B cell (primary cell): ENCODE results near the gene ERICH3. TPM values are rescaled to one million over a fixed set of nuclear protein-coding genes. Genes with fewer than 3 reads are reported as not detected.

ENCODE experiments used
- ATAC-seq: fragments of 200-7000 bp; cut with Tn5 transposase; one replicate; pipeline ENCODE4 v1.10.0; 2021; ENCODE audit warnings: low read depth, mild to moderate bottlenecking, moderate number of reproducible peaks, moderate library complexity
- CTCF ChIA-PET: fragments of 350-600 bp; sonication (Branson Sonifier 250); formaldehyde crosslinking; loops from one replicate; lab custom pipeline; 2021; ENCODE audit warnings: antibody characterized with exemption, inconsistent platforms; lab: Charles Lee
- POLR2A ChIA-PET: fragments of 350-600 bp; sonication (Branson Sonifier 250); formaldehyde crosslinking; loops from one replicate; lab custom pipeline; 2021; ENCODE audit warnings: antibody characterized with exemption; lab: Charles Lee
- DNase-seq: peaks from one replicate; pipeline ENCODE4 v3.0.0; 2013
- H2AFZ ChIP-seq: 2 replicates; pipeline ENCODE4 v1.6.1; 2012; ENCODE audit warnings: mild to moderate bottlenecking, low read depth, low read length; ENCODE audit not compliant: insufficient read depth, poor library complexity, severe bottlenecking
- H3K27ac ChIP-seq, 2 donors: 1 replicate in 1 of 2; 2 replicates in 1 of 2; pipeline ENCODE4 v1.5.1; 2012 to 2013; ENCODE audit warnings: low read length in 2 of 2, mild to moderate bottlenecking in 2 of 2, moderate library complexity in 1 of 2
- H3K27me3 ChIP-seq, 4 experiments: fragments of 200-600 bp in 1 of 4; sonication (generic) in 1 of 4; replicated peaks in 1 of 4; 1 replicate in 2 of 4; 2 replicates in 2 of 4; pipeline versions ENCODE4 v1.6.1 to v1.7.0; 2013 to 2016; ENCODE audit warnings: low read length in 3 of 4, mild to moderate bottlenecking in 2 of 4, mixed read lengths in 1 of 4, moderate library complexity in 1 of 4; ENCODE audit not compliant: insufficient read depth in 4 of 4, control insufficient read depth in 3 of 4; ENCODE audit errors: control extremely low read depth in 1 of 4
- H3K36me3 ChIP-seq, 2 experiments: replicated peaks in 1 of 2; 1 replicate in 1 of 2; 2 replicates in 1 of 2; pipeline versions ENCODE4 v1.6.1 to v1.7.1; 2013; ENCODE audit warnings: low read length in 1 of 2; ENCODE audit not compliant: insufficient read depth in 2 of 2, control insufficient read depth in 1 of 2; ENCODE audit errors: control extremely low read depth in 1 of 2, extremely low read depth in 1 of 2
- H3K4me1 ChIP-seq, 2 donors: fragments of 200-600 bp in 1 of 2; sonication (generic) in 1 of 2; 1 replicate in 1 of 2; 2 replicates in 1 of 2; pipeline versions ENCODE4 v1.5.1 to v1.6.1; 2013 to 2017; ENCODE audit warnings: low read length in 2 of 2; ENCODE audit not compliant: control insufficient read depth in 2 of 2, insufficient read depth in 2 of 2
- H3K4me2 ChIP-seq: replicated peaks from 2 replicates; pipeline ENCODE3; 2012; ENCODE audit warnings: mild to moderate bottlenecking, low read depth, low read length; ENCODE audit not compliant: poor library complexity, severe bottlenecking
- H3K4me3 ChIP-seq, 5 experiments: fragments of 200-600 bp in 1 of 5; sonication (generic) in 1 of 5; 1 replicate in 3 of 5; 2 replicates in 2 of 5; pipeline versions ENCODE4 v1.5.1 to v1.7.0; 2011 to 2016; ENCODE audit warnings: low read length in 4 of 5, mild to moderate bottlenecking in 4 of 5, low read depth in 2 of 5, control low read depth in 1 of 5, moderate library complexity in 1 of 5; ENCODE audit not compliant: insufficient read depth in 1 of 5; ENCODE audit errors: control extremely low read depth in 1 of 5, extremely low read depth in 1 of 5
- H3K79me2 ChIP-seq: fragments of 200-600 bp; sonication (generic); one replicate; pipeline ENCODE4 v1.6.0; 2016; ENCODE audit warnings: low read length; ENCODE audit not compliant: control insufficient read depth, insufficient read depth
- H3K9ac ChIP-seq: fragments of 200-600 bp; sonication (generic); 2 replicates; pipeline ENCODE4 v1.6.1; 2017; ENCODE audit warnings: mild to moderate bottlenecking, low read length, moderate library complexity
- H3K9me3 ChIP-seq, 3 donors: one replicate each; pipeline versions ENCODE4 v1.6.1 to v1.7.1; 2013; ENCODE audit warnings: low read length in 2 of 3; ENCODE audit not compliant: control insufficient read depth in 2 of 3, insufficient read depth in 1 of 3; ENCODE audit errors: control extremely low read depth in 1 of 3
- H4K20me1 ChIP-seq: 2 replicates; pipeline ENCODE4 v1.6.0; 2012; ENCODE audit warnings: mild to moderate bottlenecking, low read length; ENCODE audit not compliant: insufficient read depth, control insufficient read depth, poor library complexity, severe bottlenecking
- H3K27ac Mint-ChIP-seq: one replicate; pipeline ENCODE4 v1.8.0; 2021; ENCODE audit warnings: mixed read lengths
- H3K27me3 Mint-ChIP-seq: one replicate; pipeline ENCODE4 v1.8.0; 2021; ENCODE audit warnings: mixed read lengths
- H3K4me1 Mint-ChIP-seq: one replicate; pipeline ENCODE4 v1.8.0; 2021; ENCODE audit warnings: mixed read lengths
- H3K4me3 Mint-ChIP-seq: one replicate; pipeline ENCODE4 v1.8.0; 2021; ENCODE audit warnings: mixed read lengths
- H3K9me3 Mint-ChIP-seq: one replicate; pipeline ENCODE4 v1.8.0; 2022; ENCODE audit warnings: mixed read lengths; ENCODE audit not compliant: insufficient read depth
- EZH2 ChIP-seq: IDR thresholded peaks from 2 replicates; pipeline ENCODE4 v1.6.1; 2012; ENCODE audit warnings: borderline replicate concordance, low read depth, mild to moderate bottlenecking, moderate library complexity, low read length; ENCODE audit not compliant: insufficient read depth, poor library complexity, severe bottlenecking
- WGBS: methylation state at CpG from one replicate; pipeline ENCODE4 v1.1.5; 2013; ENCODE audit warnings: missing lambda C conversion rate; ENCODE audit not compliant: insufficient coverage; 5-methylcytosine and 5-hydroxymethylcytosine counted together
- intact Hi-C: fragments of 100-400 bp; cut with micrococcal nuclease; formaldehyde crosslinking; loops from one replicate; pipeline ENCODE4 v1.10.0; 2022
- polyA plus RNA-seq: library from polyadenylated mRNA; depleted of rRNA; stranded (reverse); fragments of >200 nt; gene quantifications from 2 replicates; pipeline ENCODE4 v1.2.3, GENCODE V29; 2012
- total RNA-seq, 2 donors: library from RNA; stranded (reverse); fragments of 120-200 nt in 1 of 2; gene quantifications; 1 replicate in 1 of 2; 2 replicates in 1 of 2; pipeline versions ENCODE4 v1.2.3 to v1.2.4, GENCODE V29; 2013 to 2022
- TF ChIP-seq, protein P1 (sequence below): fragments of 200-600 bp; IDR thresholded peaks from one replicate; pipeline ENCODE4 v1.8.0; 2022; ENCODE audit warnings: antibody characterized with exemption, mild to moderate bottlenecking

Gene ERICH3
- total and polyA plus RNA-seq, 2 donors (not counting 1 experiment from before 2014, with no cell fraction given), result 0.03 to 0.27 TPM

DNA sequence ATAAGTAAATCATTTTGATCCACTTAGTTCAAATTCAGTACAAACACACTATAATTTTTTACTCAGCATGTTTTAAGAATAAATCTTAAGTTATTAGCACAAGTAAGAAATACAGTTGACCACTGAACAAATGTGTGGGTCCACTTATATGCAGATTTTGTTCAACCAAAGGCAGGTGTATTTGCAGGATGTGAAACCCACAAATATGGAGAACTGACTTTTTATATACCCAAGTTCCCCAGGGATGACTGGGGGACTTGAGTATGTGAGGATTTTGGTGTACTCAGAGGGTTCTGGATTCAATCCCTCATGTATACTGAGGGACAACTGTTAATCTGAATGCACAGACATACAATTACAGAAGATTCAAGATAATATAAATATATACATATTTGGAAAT is 25.7 kb upstream of the ERICH3 start:
- no peak overlapping the region for H3K27ac Mint-ChIP-seq
- Histone ChIP-seq H3K4me3 (no peak overlapping the region), H3K4me2 (no peak overlapping the region), H3K9ac (no peak overlapping the region), H2AFZ (no peak overlapping the region), H3K4me1 (no peaks in the 10 kb centered on the region), H4K20me1 (no peaks in the 10 kb centered on the region), H3K79me2 (no peaks in the 10 kb centered on the region), H3K36me3 (peaks cover 3% of the 10 kb centered on the region in 2 experiments), H3K27ac (no peak overlapping the region), H3K27me3 (no peaks in the 10 kb centered on the region), H3K9me3 (no peaks in the 10 kb centered on the region)
- H3K4me3 Mint-ChIP-seq, result no peak overlapping the region
- no peak for DNase-seq
- intact Hi-C loops, result no loop called here
- no peak for ATAC-seq
- no peaks in the 10 kb centered on the region for H3K27me3 Mint-ChIP-seq
- no peaks in the 10 kb centered on the region for H3K4me1 Mint-ChIP-seq
- CTCF ChIA-PET, result interaction anchor here (1.2 kb wide), 1 partner anchor 9 kb away, joined by 6 read pairs; no protein-coding TSS in a partner anchor
- no peaks in the 10 kb centered on the region for H3K9me3 Mint-ChIP-seq
- POLR2A ChIA-PET, result no interaction called here
- no peak for TF ChIP-seq EZH2
- TF ChIP-seq, protein P1, sequence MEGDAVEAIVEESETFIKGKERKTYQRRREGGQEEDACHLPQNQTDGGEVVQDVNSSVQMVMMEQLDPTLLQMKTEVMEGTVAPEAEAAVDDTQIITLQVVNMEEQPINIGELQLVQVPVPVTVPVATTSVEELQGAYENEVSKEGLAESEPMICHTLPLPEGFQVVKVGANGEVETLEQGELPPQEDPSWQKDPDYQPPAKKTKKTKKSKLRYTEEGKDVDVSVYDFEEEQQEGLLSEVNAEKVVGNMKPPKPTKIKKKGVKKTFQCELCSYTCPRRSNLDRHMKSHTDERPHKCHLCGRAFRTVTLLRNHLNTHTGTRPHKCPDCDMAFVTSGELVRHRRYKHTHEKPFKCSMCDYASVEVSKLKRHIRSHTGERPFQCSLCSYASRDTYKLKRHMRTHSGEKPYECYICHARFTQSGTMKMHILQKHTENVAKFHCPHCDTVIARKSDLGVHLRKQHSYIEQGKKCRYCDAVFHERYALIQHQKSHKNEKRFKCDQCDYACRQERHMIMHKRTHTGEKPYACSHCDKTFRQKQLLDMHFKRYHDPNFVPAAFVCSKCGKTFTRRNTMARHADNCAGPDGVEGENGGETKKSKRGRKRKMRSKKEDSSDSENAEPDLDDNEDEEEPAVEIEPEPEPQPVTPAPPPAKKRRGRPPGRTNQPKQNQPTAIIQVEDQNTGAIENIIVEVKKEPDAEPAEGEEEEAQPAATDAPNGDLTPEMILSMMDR, result no peak

DNA sequence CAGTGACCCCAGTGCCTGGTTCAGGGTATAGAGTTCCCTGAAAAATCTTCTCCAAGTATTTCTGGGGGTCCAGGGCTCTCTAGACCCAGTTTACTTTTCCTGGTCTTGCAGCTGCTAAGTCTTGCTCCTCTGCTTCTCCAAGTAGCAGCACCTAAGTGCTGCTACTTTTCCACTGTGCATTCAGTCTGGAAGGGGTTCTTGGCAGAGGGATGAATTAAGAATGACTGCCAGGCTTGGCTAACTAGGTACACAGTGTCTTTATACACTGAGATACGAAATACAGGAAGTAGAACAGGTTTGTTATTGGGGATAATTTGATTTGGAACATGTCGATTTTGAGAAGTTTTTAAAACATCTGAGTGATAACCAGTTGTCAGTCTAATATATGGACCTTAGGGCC is 24.2 kb upstream of the ERICH3 start:
- no peak overlapping the region for H3K4me2 ChIP-seq
- peaks cover 0 to 3% of the 10 kb centered on the region in 2 experiments for H3K36me3 ChIP-seq
- Mint-ChIP-seq H3K27me3 (no peaks in the 10 kb centered on the region), H3K4me3 (no peak overlapping the region), H3K9me3 (no peaks in the 10 kb centered on the region), H3K4me1 (no peaks in the 10 kb centered on the region), H3K27ac (no peak overlapping the region)
- POLR2A ChIA-PET, result no interaction called here
- H4K20me1 ChIP-seq, result no peaks in the 10 kb centered on the region
- no peaks in the 10 kb centered on the region for H3K4me1 ChIP-seq
- ATAC-seq (no peak), DNase-seq (no peak)
- H3K9me3 ChIP-seq, result no peaks in the 10 kb centered on the region
- intact Hi-C loops, result no loop called here
- H3K9ac ChIP-seq, result no peak overlapping the region
- CTCF ChIA-PET, result no interaction called here
- H3K4me3 ChIP-seq, result no peak overlapping the region
- no peaks in the 10 kb centered on the region for H3K79me2 ChIP-seq
- 73% methylated on average over 2 of the region's 2 CpGs for WGBS
- H3K27ac ChIP-seq, result no peak overlapping the region
- no peaks in the 10 kb centered on the region for H3K27me3 ChIP-seq
- H2AFZ ChIP-seq, result no peak overlapping the region
- TF ChIP-seq EZH2, result no peak
- TF ChIP-seq, protein P1, result no peak
